NCI-H446 (cell line): Measurements from ENCODE around the gene ANXA7.
"Not testable (repeated sequence)": the region's sequence is repeated elsewhere in the genome, so short reads cannot be mapped to it uniquely, and the experiment has no call there.

Experiments used
- DNase-seq, 2 experiments: peaks; one replicate each; lab custom pipeline; 2025; lab: John Stamatoyannopoulos, UW

The ANXA7 gene

GRCh38 chr10:73408061-73408460 lies 5.8 kb downstream of the ANXA7 start:
- no peak for DNase-seq

GRCh38 chr10:73407495-73407894 lies 6.4 kb downstream of the ANXA7 start:
- DNase-seq: no peak

- DNase-seq: no peak
These were observed 7.0 kb downstream of the ANXA7 start for GRCh38 chr10:73406846-73407245.

GRCh38 chr10:73405556-73405955 lies 8.3 kb downstream of the ANXA7 start:
- no peak for DNase-seq

- DNase-seq: no peak
These were observed 9.2 kb downstream of the ANXA7 start for GRCh38 chr10:73404690-73405089.

GRCh38 chr10:73401636-73402035 lies 12.2 kb downstream of the ANXA7 start:
- DNase-seq: no peak

GRCh38 chr10:73399063-73399462 lies 14.8 kb downstream of the ANXA7 start:
- no peak for DNase-seq

GRCh38 chr10:73398024-73398423 lies 15.8 kb downstream of the ANXA7 start:
- DNase-seq: no peak

- not testable (repeated sequence) for DNase-seq
These were observed 19.5 kb downstream of the ANXA7 start for GRCh38 chr10:73394325-73394724.

GRCh38 chr10:73388228-73388627 lies 25.6 kb downstream of the ANXA7 start:
- DNase-seq: no peak

- no peak for DNase-seq
These were observed 27.3 kb downstream of the ANXA7 start for GRCh38 chr10:73386583-73386982.

GRCh38 chr10:73379064-73379748 lies 34.7 kb downstream of the ANXA7 start:
- no peak for DNase-seq

- no peak for DNase-seq
These were observed 37.2 kb downstream of the ANXA7 start for GRCh38 chr10:73376679-73377078.

GRCh38 chr10:73368238-73368637 lies 45.6 kb downstream of the ANXA7 start:
- no peak for DNase-seq

GRCh38 chr10:73366381-73367298 lies 47.2 kb downstream of the ANXA7 start:
- DNase-seq: no peak

- no peak for DNase-seq
These were observed 48.9 kb downstream of the ANXA7 start for GRCh38 chr10:73364964-73365363.

- no peak for DNase-seq
These were observed 54.4 kb downstream of the ANXA7 start for GRCh38 chr10:73359492-73359891.

GRCh38 chr10:73358331-73359279 lies 55.3 kb downstream of the ANXA7 start, which contains the start of gene CFAP70:
Gene CFAP70, minus strand, starts transcription at chr10:73358864. Its CDS starts 4,068 bp downstream, at chr10:73354796.
- DNase-seq: peak; percentile 90 to 95

- no peak for DNase-seq
These were observed 56.0 kb downstream of the ANXA7 start for GRCh38 chr10:73357821-73358220.

- no peak for DNase-seq
These were observed 56.7 kb downstream of the ANXA7 start for GRCh38 chr10:73357166-73357565.

- DNase-seq: no peak
These were observed 69.6 kb downstream of the ANXA7 start for GRCh38 chr10:73344269-73344668.

GRCh38 chr10:73340121-73340520 lies 73.7 kb downstream of the ANXA7 start:
- DNase-seq: no peak
